ENCODE data around the gene RNF157.

GRCh38 chr17:76219670-76220383 is 20.5 kb downstream of the RNF157 start:
- TF ChIP-seq POLR2AphosphoS5 (IDR thresholded peaks at IDR 0.05; ENCODE audit: borderline replicate concordance, low read depth, low read length), result no peak
- no peak for TF ChIP-seq EZH2 (IDR thresholded peaks at IDR 0.05)
- TF ChIP-seq FOXP2 (optimal IDR thresholded peaks at IDR 0.05; ENCODE audit: control extremely low read depth, extremely low read length, insufficient read depth), result no peak
